Measurements from ENCODE around the gene PPP1R12C.

The PPP1R12C gene

DNA sequence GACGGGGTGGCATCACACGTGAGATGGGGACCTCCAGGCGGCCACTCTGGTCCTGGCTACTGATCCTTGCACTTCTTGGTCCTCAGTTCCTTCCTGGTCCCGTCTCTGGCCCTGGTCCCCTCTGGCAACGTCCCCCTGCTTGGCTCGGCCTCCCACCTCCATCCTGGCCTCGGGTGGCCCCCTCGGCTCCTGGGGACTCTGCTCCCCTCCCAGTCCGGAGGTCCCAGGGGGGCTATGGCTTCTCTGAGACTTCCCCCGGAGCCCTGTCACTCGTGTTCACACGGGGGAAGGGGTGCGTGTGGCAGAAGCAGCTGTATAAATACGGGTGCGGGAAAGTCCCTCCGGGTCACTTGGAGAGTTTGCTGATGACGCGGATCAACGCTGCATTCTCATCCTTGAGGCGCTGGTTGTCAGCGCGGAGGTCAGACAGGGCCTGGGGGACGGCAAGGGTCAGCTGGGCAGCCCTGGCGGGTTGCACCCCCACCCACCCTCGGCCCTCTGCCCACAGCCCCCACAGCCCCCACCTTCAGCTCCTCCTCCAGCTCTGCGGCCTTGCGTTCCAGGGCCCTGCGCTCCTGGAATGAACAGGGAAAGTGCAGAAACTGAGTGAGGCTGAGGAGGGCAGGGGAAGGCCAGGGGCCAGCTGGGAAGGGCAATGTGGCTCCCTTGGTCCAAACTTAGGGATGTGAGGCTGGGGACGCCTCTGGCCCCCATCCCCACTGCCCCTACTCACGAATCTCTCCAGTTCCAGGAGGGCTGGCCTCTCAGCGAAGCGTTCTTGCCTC is 26.1 kb downstream of the PPP1R12C start:
- no peak for DNase-seq (ENCODE audit: low read depth in 2 of 2)

DNA sequence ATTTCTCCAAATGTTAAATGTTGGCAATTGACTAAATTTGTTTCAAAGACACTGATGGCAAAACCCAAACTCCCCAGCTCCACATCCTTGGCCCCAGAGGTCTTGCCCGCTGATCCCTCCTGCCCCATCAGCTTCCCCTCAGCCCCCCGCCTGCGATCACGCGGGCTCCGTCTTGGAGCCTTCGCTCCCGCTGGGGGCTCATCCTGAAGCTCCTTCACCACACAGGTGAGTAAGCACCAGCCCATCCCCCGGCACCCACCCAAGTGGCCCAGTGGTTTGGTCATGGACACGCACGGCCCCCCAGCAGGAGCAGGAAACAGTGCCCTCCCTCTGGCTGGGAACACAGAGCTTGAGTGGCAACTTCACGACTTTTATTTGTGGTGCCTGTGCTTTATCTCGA is 26.9 kb downstream of the PPP1R12C start:
- no peak for DNase-seq (ENCODE audit: low read depth in 2 of 2)

DNA sequence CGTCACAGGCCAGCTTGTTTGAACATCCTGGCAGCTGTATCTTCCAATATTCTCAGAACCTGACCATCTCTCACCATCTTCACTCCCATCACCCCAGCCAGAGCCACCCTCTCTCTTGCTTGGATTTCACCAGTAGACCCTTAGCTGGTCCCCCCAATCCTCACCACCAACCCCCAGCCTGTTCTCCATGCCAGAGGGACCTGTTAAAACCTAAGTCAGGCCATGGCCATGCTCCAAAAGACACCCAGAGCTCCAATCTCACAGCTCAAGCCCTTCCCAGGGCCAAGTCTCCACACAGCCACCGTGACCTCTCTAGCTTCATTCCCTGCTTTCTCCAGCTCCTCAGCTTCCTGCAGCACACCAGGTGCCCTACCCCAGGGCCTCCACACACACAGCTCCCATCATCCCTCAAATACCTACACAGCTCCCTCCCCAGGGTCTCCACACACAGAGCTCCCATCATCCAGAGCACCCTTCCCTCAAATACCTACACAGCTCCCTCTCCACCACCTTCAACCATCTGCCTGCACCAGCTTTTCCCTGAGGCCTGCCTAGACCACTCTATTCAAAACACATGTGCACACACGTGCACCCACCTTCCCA is 28.0 kb downstream of the PPP1R12C start:
- no peak for DNase-seq (ENCODE audit: low read depth in 2 of 2)

DNA sequence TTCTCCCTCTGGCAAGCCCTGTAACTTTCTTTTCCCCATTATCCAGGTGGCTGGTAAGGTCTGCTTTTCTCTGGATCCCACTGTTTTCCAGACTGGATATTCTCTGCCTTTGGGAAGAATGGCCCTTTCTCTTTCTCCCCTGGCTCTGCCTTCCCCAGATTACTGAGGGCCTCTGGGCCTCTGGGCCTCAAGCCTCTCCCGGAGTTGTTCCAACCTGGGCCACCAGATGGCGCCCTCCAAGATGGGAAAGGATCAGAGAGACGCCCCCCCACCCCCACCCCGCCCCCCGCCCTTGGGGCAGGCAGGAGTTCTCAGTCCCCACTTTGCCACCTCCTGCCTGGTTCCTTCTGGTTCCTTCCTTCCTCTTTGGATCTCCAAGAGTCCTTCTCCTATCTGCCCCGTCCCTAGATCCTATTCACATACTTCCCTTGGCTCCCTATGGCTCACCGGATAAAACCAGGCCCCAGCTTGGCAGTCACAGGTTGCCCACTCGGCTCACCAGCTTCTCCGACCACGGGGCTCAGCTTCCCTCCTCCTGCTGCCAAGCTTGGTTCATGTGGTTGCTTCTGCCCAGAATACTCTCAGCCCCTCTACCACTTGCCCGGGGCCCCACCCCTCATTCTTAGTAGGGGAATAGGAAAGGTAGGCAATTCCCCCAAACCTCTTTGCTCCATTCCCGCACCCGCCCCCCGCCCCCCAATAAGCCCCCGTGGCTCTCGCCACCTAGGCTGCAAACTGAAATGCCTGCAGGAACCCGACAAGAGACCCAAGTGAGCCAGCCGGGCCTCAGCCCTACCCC is 28.7 kb downstream of the PPP1R12C start:
- peak; percentile 42 to 84 for DNase-seq (ENCODE audit: low read depth in 2 of 2)

DNA sequence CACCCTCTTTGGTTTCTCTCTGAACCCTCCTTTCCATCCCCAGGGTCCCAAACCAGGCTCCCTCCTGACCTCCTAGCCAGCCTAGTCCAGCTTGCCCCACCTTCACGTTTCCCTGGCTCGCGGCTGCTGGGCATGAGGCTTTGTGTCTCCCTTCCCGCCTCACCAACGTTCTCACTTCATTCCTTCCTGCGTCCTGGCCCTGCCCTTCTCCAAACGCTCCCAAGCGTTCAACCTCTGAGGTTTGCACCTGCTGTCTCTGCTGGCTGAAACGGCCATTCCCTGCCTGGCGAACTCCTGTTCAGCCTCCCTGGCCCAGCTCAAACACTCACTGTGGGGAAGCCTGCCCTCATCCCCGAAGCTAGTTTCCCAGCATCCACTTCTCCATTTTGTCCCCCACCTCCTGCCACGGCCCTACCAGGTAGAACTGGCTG is 29.4 kb downstream of the PPP1R12C start:
- no peak for DNase-seq (ENCODE audit: low read depth in 2 of 2)

DNA sequence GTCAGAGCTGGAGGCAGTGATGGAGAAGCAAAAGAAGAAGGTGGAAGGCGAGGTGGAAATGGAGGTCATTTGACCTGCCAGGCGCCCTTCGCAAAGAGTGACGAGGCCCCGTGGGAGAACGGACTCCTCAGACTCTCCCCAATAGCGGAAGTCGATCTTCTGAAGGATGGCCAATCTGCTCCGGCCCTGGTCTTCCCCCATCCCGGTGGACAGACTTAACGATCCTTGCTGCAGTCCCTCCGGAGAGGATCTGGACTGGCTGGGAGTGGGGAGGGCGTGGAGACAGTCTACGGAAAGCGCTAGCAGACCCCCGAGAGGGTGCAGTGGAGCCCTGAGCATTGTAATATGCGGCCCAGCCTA is 29.9 kb downstream of the PPP1R12C start:
- DNase-seq (ENCODE audit: low read depth in 2 of 2): no peak

DNA sequence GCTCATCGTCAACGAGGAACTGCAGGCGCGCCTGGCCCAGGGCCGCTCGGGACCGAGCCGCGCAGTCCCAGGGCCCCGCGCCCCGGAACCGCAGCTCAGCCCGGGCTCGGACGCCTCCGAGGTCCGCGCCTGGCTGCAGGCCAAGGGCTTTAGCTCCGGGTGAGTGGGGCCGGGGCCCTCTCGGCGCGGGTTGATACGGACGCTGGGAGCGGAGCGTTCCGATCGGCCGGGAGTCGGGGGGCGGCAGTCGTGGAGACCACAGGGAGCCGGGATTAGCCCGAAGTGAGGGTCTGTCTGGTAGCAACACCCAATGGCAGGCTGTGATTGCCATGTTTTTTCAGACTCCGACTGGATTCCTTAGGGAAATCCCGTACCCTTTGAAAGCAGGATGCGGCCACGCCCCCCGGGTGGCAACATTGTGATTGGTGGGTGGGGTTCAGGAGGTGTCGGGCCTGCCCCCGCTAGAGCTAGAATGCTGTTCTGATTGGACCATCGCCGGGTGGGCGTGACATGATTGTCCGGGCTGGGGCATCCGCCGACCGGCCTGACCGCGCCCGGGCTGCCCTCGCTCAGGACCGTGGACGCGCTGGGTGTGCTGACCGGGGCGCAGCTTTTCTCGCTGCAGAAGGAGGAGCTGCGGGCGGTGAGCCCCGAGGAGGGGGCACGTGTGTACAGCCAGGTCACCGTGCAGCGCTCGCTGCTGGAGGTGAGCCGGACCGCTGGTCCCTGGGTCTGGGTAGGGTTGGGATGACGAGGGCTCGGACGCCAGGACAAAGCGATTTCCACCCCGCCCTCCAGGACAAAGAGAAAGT is 30.5 kb downstream of the PPP1R12C start:
- DNase-seq (ENCODE audit: low read depth in 2 of 2): peak in 1 of 2 donors; percentile 27

DNA sequence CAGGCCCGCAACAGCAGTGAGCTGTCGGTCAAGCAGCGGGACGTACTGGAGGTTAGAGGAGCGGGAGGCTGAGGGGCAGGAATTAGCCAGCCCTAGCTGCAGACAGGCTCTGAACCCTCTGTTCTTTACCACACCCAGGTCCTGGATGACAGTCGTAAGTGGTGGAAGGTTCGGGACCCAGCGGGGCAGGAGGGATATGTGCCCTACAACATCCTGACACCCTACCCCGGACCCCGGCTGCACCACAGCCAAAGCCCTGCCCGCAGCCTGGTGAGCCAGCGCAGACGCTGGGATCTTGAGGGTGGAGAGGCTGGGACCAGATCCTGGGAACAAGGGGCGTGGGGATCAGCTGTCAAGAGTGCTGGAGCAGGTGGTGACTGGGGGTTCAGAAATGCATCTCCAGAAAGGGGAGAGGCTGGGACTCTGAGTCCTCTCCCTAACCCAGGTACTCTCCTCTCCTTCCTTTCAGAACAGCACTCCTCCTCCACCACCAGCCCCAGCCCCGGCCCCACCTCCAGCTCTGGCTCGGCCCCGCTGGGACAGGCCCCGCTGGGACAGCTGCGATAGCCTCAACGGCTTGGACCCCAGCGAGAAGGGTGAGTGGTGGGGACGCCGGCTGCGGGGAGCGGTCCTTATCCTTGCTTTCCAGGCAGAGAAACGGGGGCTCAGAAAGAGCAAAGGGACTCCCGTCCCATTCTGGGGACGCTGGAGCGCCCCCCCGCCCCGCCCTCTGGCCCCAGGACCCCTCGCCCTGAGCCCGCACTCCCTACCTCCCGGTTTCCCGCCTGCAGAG is 31.3 kb downstream of the PPP1R12C start:
- no peak for DNase-seq (ENCODE audit: low read depth in 2 of 2)

DNA sequence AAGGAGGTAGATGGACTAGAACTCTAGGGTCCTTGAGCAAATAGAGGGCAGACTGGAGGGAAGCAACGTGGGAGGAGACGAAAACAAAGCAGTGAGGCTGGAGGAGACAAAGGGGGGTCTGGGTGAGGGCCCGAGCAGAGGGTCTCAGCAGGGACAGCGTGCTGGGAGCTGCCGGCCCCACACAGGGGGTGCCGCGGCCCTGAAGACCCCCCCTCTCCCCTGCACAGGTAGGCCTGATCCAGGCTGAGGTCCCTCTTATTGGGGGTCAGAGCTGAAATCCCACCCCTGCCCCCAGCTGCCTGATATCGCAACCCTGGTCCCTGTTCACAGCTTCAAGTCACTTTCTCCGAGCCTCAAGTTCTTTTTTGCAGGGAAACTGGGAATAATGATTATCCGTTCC is 33.0 kb downstream of the PPP1R12C start:
- no peak for DNase-seq (ENCODE audit: low read depth in 2 of 2)

DNA sequence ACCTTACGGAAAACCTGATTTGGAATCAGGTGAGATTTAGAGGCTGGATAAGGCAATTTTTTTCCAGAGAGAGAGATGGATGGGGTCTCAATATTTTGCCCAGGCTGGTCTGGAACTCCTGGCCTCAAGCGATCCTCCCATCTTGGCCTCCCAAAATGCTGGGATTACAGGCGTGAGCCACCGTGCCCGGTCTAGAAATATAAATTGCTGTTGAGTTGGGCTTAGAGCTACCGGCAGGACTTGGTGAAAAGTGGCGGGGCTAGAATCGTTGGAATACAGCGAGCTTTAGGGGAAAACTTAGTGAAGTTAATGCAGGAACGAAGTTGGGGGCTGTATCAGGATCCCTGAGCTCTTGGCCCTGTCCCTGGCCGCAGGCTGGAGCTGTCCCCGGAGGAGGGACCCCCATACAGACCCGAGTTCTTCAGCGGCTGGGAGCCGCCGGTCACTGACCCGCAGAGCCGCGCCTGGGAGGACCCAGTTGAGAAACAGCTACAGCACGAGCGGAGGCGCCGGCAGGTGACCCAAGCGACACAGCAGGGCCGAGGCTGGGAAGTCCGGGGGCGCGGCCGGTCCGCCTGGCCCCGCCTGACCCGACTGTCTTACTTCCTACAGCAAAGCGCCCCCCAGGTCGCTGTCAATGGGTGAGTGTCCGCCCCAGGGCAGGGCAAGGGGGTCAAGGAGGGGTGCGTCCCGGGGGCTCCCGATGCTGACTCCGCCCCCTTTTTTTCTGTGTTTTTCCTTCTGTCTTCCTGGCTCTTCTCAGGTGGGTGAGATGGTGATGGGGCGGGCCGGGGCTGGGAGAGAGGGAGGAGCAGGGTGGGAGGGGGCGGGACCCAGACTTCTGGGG is 34.2 kb downstream of the PPP1R12C start:
- no peak for DNase-seq (ENCODE audit: low read depth in 2 of 2)

DNA sequence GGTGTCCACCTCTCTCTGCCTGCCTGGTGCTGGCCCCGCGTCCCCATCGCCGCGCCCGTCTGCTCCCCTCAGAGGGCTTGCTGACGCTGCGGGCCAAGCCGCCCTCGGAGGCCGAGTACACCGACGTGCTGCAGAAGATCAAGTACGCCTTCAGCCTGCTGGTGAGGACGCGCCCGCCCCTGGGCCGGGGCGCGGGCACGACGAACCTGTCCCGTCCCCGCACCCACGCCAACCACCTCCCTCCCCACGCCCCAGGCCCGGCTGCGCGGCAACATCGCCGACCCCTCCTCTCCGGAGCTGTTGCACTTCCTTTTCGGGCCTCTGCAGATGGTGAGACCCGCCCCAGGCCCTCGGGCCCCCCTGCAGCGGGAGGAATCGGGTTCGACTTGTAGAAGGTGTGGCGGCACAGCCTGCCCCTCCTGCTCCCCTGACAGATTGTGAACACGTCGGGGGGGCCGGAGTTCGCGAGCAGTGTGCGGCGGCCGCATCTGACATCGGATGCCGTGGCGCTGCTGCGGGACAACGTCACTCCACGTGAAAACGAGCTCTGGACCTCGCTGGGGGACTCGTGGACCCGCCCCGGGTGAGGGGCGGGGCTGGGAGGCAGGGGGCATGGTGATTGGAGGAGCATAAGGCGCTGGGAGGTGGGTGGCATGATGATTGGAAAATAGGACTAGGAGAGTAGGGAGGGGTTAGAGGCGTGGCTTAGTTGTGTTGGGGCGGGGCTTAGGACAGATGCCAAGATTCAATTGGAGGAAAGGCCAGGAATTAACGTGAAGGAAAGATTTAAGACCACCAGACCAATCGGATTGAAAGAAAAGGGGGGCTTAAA is 35.2 kb downstream of the PPP1R12C start:
- peak in 1 of 2 donors; percentile 20 for DNase-seq (ENCODE audit: low read depth in 2 of 2)

DNA sequence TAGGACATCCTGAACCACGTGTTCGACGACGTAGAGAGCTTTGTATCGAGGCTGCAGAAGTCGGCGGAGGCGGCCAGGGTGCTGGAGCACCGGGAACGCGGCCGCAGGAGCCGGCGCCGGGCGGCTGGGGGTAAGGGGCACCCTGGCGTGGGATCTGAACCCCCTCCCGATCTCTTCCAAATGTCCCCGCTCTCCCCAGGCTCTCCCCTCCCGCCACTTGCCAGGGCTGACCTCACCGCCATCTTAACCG is 35.7 kb downstream of the PPP1R12C start:
- DNase-seq (ENCODE audit: low read depth in 2 of 2): no peak

DNA sequence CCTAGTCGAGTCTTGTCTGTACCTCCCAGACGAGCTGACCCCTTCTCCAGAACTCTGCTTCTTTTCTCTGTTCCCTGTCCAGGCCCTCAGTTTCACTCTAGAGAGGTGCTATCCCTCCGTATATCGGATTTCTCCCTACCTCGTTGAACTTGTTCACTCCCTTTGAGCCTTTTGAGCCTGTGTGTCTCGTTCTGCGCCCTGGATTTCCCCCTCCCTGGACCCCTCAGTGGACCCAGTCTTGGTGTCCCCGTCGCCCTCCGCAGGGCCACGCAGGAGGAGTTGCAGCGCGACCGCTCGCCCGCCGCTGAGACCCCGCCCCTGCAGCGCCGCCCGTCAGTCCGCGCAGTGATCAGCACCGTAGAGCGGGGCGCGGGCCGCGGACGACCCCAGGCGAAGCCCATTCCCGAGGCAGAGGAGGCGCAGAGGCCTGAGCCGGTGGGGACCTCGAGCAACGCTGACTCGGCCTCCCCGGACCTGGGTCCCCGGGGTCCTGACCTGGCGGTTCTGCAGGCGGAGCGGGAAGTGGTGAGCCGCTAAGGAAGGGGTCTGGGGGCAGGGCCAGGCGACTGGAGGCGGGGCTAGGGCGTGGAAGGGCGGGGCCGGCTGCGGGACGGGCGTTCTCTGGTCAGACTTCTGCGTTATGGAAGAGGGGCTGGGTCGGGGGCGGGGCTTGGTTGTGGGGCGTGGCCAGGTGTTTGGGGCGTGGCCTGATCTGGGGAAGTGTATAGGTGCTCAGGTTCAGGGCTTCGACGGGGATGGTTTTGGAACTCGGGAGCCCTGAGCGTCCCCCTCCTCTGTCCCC is 36.3 kb downstream of the PPP1R12C start:
- peak; percentile 75 to 79 for DNase-seq (ENCODE audit: low read depth in 2 of 2)

DNA sequence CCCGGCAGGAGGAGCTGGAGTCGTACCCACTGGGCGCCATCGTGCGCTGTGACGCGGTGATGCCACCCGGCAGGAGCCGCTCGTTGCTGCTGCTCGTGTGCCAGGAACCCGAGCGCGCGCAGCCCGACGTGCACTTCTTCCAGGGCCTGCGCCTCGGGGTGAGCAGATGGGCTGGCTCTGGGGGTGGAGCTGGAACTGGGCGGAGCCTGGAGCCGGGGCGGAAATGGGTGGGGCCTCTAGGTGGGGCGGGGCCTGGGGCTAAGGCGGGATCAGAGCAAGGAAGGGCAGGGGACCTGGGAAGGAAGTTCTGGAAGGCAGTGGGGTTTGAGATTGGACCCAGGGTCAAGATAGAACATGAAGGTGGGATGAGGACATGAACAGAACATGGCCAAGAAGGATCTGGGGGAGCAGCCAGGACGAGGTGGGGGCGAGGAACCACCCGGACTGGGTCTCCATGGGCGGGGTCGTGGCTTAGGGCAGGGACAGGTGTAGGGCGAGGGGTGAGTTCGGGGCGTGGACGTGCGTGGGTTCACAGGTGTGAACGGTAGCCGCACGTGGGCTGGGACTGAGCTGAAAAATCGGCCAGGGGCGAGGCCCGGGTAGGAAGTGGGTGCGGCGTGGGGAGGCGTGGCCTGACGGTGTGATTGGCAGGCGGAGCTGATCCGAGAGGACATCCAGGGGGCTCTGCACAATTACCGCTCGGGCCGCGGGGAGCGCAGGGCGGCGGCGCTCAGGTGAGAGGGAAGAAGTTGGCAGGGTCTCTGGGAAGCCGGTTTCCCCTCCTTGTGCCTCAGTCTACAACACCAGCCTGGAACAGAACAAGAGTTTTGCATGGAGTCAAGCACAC is 37.1 kb downstream of the PPP1R12C start:
- peak in 1 of 2 donors; percentile 43 for DNase-seq (ENCODE audit: low read depth in 2 of 2)

DNA sequence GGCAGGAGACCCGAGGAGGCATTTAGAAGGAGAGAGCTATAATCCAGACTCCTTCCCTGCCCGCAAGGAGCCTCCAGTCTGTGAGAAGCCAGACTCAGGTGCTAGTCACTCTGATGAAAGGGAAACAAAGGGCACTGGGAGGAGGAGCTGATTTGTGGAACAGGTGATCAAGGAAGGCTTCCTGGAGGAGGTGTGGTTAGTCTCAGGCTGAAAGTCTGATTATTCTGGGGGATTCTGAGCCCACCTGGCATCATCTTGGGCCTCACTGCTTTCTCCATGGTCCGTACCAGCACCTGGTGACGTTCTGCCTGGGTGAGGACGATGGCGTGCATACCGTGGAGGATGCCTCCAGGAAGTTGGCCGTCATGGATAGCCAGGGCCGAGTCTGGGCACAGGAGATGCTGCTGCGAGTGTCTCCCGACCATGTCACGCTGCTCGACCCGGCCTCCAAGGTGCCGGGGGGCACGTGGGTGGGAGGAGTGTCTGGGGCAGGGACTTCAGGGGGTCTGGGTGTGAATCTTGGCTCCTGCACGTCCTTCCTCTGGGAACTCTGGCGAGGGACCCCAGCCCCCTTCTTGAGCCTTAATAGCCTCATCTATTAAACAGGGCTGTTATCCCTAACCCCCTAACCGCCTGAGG is 37.9 kb downstream of the PPP1R12C start:
- no peak for DNase-seq (ENCODE audit: low read depth in 2 of 2)

DNA sequence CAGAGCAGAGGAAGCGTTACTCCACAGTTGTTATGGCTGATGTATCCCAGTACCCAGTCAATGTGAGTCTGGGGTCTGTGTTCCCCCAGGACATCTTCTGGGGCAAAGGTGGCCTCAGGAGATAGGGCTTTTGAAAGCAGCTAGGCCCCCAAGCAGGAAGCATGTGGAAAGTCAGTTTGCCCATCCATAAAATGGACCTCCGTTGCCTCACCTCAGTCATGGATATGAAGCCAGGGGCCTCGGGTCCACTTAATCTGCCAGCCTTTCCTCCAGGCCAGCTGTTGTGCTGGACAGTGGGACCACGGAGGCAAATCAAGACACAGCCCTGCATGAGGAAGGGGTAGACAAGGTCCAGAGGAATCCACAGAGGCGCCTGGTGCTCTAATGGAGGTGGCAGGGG is 38.4 kb downstream of the PPP1R12C start:
- no peak for DNase-seq (ENCODE audit: low read depth in 2 of 2)

DNA sequence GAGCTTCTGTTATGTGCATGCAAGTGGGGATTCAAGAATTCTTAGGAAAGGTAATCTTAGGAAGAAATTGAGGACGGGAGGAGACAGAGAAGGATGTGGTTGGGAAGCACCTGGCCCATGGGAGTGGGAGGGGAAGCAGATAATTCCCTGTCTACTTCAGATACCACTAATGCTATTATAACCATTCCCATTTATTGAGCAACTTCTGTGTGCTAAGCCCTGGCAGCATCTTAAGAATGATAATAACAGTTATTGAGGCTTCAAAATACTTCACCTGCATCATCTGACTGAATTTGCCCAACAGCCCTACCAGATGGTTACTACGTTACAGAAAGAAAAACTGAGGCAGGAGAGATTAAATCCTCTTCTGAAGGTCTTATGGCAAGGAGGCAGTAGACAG is 40.3 kb downstream of the PPP1R12C start:
- no peak for DNase-seq (ENCODE audit: low read depth in 2 of 2)
